ENCODE data around the gene SAP25.

SAP25 gene

GRCh38 chr7:100598425-100598824 is 24.7 kb upstream of the SAP25 start:
- DNase-seq, result no peak

- DNase-seq, result no peak
Measured at GRCh38 chr7:100595188-100595587, 21.5 kb upstream of the SAP25 start.

DNA sequence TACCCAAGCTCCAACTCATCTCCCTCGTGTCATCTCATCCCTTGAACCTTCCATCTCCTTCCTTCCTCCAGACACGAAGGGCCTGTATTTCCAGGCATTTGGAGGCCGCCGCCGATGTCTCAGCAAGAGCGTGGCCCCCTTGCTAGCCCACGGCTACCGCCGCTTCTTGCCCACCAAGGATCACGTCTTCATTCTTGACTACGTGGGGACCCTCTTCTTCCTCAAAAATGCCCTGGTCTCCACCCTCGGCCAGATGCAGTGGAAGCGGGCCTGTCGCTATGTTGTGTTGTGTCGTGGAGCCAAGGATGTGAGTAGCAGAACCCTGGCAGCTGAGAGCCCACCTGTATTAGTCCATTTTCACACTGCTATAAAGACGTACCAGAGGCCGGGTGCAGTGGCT is 17.9 kb upstream of the SAP25 start:
- DNase-seq, result no peak

- DNase-seq, result no peak
Measured at GRCh38 chr7:100590077-100590737, 16.5 kb upstream of the SAP25 start.

DNA sequence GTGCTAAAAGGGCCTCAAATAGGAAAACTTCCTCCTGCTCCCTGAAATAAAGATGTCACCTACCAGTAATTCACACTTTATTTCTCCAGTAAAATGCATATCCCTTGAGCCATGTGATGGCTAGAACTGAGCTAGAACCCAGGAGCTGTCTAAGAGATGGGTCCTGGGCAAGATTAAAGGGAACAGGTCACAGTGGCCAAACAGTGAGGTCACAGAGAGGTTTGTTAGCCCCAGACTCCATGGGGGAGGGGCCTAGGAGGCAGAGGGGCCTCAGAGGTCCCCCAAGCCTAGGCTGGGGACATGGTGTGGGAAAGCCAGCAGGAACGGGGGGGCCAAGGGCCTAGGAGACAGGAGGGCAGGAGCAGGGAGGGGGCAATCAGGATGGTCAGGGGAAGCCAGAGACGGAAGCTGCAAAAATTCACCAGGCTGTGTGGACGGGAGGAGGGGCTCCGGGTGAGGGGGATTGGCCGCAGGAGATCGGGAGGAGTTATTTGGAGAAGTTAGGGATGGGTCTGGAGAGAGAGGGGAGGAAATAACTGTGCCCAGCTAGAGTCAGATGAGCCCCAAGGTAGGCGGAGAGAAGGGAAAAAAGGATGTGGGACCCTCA is 15.7 kb upstream of the SAP25 start:
- DNase-seq, result no peak

GRCh38 chr7:100588438-100588837 is 14.7 kb upstream of the SAP25 start:
- no peak for DNase-seq

GRCh38 chr7:100586266-100587025 is 12.7 kb upstream of the SAP25 start, which contains the start of gene FBXO24:
Gene FBXO24 (plus strand): TSS chr7:100586328. CDS start chr7:100586626, 298 bp downstream.
- DNase-seq, result peak; percentile 95 to 100 (median 100)

GRCh38 chr7:100585511-100586265 is 12.0 kb upstream of the SAP25 start, which contains the start of gene LRCH4:
Gene LRCH4 (minus strand): TSS chr7:100586129. CDS start chr7:100586100, 29 bp downstream.
- DNase-seq, result peak in 10 of 58 donors; percentile 47 to 76 (median 66)

- peak in 1 of 58 donors; percentile 8 for DNase-seq
Measured at GRCh38 chr7:100584683-100585510, 11.2 kb upstream of the SAP25 start.

- DNase-seq, result no peak
Measured at GRCh38 chr7:100584054-100584682, 10.5 kb upstream of the SAP25 start.

GRCh38 chr7:100583132-100584053 is 9.7 kb upstream of the SAP25 start:
- DNase-seq, result peak in 20 of 58 donors; percentile 6 to 54 (median 23)

- DNase-seq, result no peak
Measured at GRCh38 chr7:100582650-100583049, 8.9 kb upstream of the SAP25 start.

GRCh38 chr7:100582041-100582579 is 8.4 kb upstream of the SAP25 start:
- no peak for DNase-seq

GRCh38 chr7:100580466-100581283 is 7.0 kb upstream of the SAP25 start:
- no peak for DNase-seq

- DNase-seq, result no peak
Measured at GRCh38 chr7:100578246-100579183, 4.8 kb upstream of the SAP25 start.

DNA sequence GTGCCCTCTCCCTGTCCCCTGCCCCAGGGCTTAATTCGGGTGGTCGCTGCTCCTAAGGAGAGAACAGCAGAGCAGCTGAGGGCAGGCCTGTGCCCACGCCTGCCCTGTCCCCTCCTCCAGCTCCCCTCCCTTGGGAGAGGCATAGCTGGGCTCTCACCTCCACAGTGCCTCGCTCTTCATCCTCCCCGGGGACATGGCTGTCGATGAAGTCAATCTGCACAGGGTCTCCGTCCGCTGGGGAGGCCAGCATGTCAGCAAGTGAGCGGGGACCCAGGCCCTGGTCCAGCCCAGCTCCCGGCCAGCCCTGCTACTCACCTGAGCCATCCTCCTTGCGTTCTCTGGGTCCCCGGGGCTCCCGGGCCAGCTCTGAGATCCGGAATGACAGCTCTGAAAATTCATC is 3.8 kb upstream of the SAP25 start:
- DNase-seq, result no peak
